Breast epithelium (tissue), 4 donors: ENCODE results near the gene MBD3. TPM values are rescaled to one million over a fixed set of nuclear protein-coding genes. Genes with fewer than 3 reads are reported as not detected.

Experiments
- DNase-seq, 2 donors: peaks; one replicate each; pipeline ENCODE4 v3.0.0-alpha.2; 2019; ENCODE audit warnings: low spot score in 2 of 2
- H3K27ac ChIP-seq, 2 donors: fragments of 200-600 bp; sonication (generic) in 1 of 2; one replicate each; pipeline ENCODE4 v1.5.1; 2016 to 2019; ENCODE audit warnings: mild to moderate bottlenecking in 1 of 2
- H3K27me3 ChIP-seq, 2 donors: fragments of 200-600 bp; sonication (generic) in 1 of 2; one replicate each; pipeline versions ENCODE4 v1.5.1 to v1.6.0; 2017 to 2019; ENCODE audit warnings: control low read depth in 1 of 2, mild to moderate bottlenecking in 1 of 2
- H3K36me3 ChIP-seq: fragments of 200-600 bp; one replicate; pipeline ENCODE4 v1.5.1; 2019
- H3K4me1 ChIP-seq, 2 donors: fragments of 200-600 bp; sonication (generic); one replicate each; pipeline ENCODE4 v1.5.1; 2016 to 2019; ENCODE audit warnings: control low read depth in 1 of 2
- H3K4me3 ChIP-seq, 3 donors: fragments of 200-600 bp; sonication (generic); 1 replicate in 2 of 3; 2 replicates in 1 of 3; pipeline ENCODE4 v1.5.1; 2016 to 2019; ENCODE audit warnings: mild to moderate bottlenecking in 3 of 3, moderate library complexity in 2 of 3
- H3K9me3 ChIP-seq, 2 donors: fragments of 200-600 bp; sonication (generic) in 1 of 2; one replicate each; pipeline ENCODE4 v1.5.1; 2016 to 2019; ENCODE audit warnings: control low read depth in 1 of 2
- CTCF ChIP-seq, 3 donors: fragments of 450-650 bp; IDR thresholded peaks; one replicate each; pipeline ENCODE4 v1.5.1; 2016 to 2017; ENCODE audit warnings: antibody characterized with exemption in 3 of 3, mild to moderate bottlenecking in 3 of 3, moderate library complexity in 3 of 3
- POLR2A ChIP-seq: fragments of 450-650 bp; IDR thresholded peaks from one replicate; pipeline ENCODE4 v1.6.1; 2016; ENCODE audit warnings: antibody characterized with exemption, mild to moderate bottlenecking, moderate library complexity
- POLR2AphosphoS5 ChIP-seq, 3 donors: sonication (generic); formaldehyde crosslinking; IDR thresholded peaks; one replicate each; pipeline ENCODE4 v1.6.1; 2017; ENCODE audit warnings: antibody characterized with exemption in 3 of 3
- intact Hi-C: fragments of 100-400 bp; cut with DNase I; formaldehyde crosslinking; loops from one replicate; pipeline ENCODE4 v1.15.1; 2023; ENCODE audit warnings: low total_unique reads
- total RNA-seq, 3 donors: library from RNA; depleted of rRNA; stranded (reverse); fragments of >200 nt; gene quantifications; one replicate each; pipeline ENCODE4 v1.1.0, GENCODE V29; 2016

MBD3 gene
- total RNA-seq, 3 donors from 2014 or later, result 51.8 to 71.3 (median 70.8) TPM

GRCh38 chr19:1605236-1606137 lies 12.8 kb upstream of the MBD3 start, which contains the start of gene UQCR11:
Gene UQCR11, minus strand, starts transcription at chr19:1605462. Its CDS starts 53 bp downstream, at chr19:1605409.
- Histone ChIP-seq H3K27ac (peak within 1 kb of the TSS; percentile 89 to 91), H3K9me3 (no peaks in the 10 kb centered on the region), H3K4me3 (peak within 1 kb of the TSS; percentile 84 to 96 (median 92)), H3K36me3 (no peaks in the 10 kb centered on the region), H3K4me1 (peaks cover 0 to 17% of the 10 kb centered on the region in 2 donors), H3K27me3 (no peaks in the 10 kb centered on the region)
- intact Hi-C loops, result no loop called here
- DNase-seq, result peak; percentile 92 to 93
- no peak for TF ChIP-seq POLR2A
- TF ChIP-seq CTCF (IDR thresholded peaks at IDR 0.05), result peak; percentile 26 to 75 (median 73)
- peak in 2 of 3 donors; percentile 57 to 62 for TF ChIP-seq POLR2AphosphoS5 (IDR thresholded peaks at IDR 0.05)

- no peak for DNase-seq
- intact Hi-C loops, result no loop called here
- H3K27ac ChIP-seq, result no peak overlapping the region
- peaks cover 8% of the 10 kb centered on the region for H3K36me3 ChIP-seq
- H3K27me3 ChIP-seq, result no peaks in the 10 kb centered on the region
- TF ChIP-seq POLR2A, result no peak
- no peak for TF ChIP-seq CTCF (IDR thresholded peaks at IDR 0.05)
- TF ChIP-seq POLR2AphosphoS5 (IDR thresholded peaks at IDR 0.05), result no peak
- no peak overlapping the region for H3K4me3 ChIP-seq
- H3K4me1 ChIP-seq, result peaks cover 0 to 17% of the 10 kb centered on the region in 2 donors
- H3K9me3 ChIP-seq, result no peaks in the 10 kb centered on the region
These were observed 9.5 kb upstream of the MBD3 start for GRCh38 chr19:1602091-1602707.

- no peak overlapping the region for H3K27ac ChIP-seq
- no peaks in the 10 kb centered on the region for H3K27me3 ChIP-seq
- peaks cover 9% of the 10 kb centered on the region for H3K36me3 ChIP-seq
- H3K9me3 ChIP-seq, result no peaks in the 10 kb centered on the region
- no peak for DNase-seq
- peaks cover 0 to 17% of the 10 kb centered on the region in 2 donors for H3K4me1 ChIP-seq
- no peak overlapping the region for H3K4me3 ChIP-seq
- intact Hi-C loops, result no loop called here
- TF ChIP-seq CTCF (IDR thresholded peaks at IDR 0.05) (no peak), POLR2A (no peak), POLR2AphosphoS5 (IDR thresholded peaks at IDR 0.05) (no peak)
These were observed 9.0 kb upstream of the MBD3 start for GRCh38 chr19:1601613-1602064.

GRCh38 chr19:1599460-1599846 lies 6.8 kb upstream of the MBD3 start:
- DNase-seq, result no peak
- Histone ChIP-seq H3K36me3 (peaks cover 9% of the 10 kb centered on the region), H3K27me3 (no peaks in the 10 kb centered on the region), H3K9me3 (no peaks in the 10 kb centered on the region), H3K27ac (no peak overlapping the region), H3K4me1 (peaks cover 0 to 11% of the 10 kb centered on the region in 2 donors), H3K4me3 (no peak overlapping the region)
- intact Hi-C loops, result no loop called here
- TF ChIP-seq POLR2A (no peak), POLR2AphosphoS5 (IDR thresholded peaks at IDR 0.05) (no peak), CTCF (IDR thresholded peaks at IDR 0.05) (no peak)
